ENCODE measurements around the gene USP36.

The USP36 gene

DNA sequence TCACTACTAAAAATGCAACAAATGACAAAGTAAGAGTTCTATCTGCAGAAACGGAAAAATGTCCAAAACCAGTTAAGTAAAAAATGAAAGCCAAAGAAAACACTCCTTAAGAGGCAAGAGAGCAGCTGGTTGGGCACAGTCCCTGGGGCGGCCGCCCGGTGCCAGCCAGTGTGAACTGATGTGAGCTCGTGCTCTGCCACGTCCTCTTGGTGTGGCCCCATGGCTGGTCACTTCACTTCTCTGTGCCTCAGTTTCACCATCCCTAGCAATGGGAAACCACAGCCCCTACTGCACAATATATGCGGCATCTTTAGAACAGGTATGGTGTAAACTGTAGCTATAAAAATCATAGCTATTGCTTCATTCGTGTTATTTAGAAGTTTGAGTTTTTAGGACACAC is 21.2 kb downstream of the USP36 start:
- no peak overlapping the region for H3K4me3 ChIP-seq (ENCODE audit: low read depth, low read length)
- no peak overlapping the region for H3K9ac ChIP-seq (ENCODE audit: low read depth, low read length)
- H3K27me3 ChIP-seq (ENCODE audit: control insufficient read depth, insufficient read depth, low read length), result no peaks in the 10 kb centered on the region
- no peaks in the 10 kb centered on the region for H3K4me1 ChIP-seq (ENCODE audit: control insufficient read depth, insufficient read depth, low read length)
- peaks cover 80% of the 10 kb centered on the region for H3K36me3 ChIP-seq (ENCODE audit: control insufficient read depth, insufficient read depth, low read length)
- H3K9me3 ChIP-seq (ENCODE audit: control insufficient read depth, insufficient read depth, low read length), result no peaks in the 10 kb centered on the region

DNA sequence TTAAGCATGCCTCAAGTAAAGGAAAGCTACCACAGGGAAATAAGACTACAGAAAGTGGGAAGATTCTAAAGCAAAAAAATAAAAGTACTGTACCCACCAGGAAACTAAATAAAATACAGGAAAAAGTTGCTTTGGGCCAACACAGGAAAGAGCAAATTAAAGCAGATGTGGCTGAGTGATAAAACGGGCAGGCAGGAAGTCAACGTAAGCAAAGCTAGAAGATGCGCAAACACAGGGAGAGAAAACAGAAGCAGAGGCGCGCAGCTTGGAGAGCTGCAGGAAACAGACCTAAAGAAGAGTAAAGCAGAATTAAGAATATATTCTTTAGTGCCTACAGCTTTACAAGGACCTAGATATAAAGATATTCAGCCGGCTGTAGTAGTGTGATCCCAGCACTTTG is 21.7 kb downstream of the USP36 start:
- no peaks in the 10 kb centered on the region for H3K4me1 ChIP-seq (ENCODE audit: control insufficient read depth, insufficient read depth, low read length)
- H3K4me3 ChIP-seq (ENCODE audit: low read depth, low read length), result no peak overlapping the region
- no peaks in the 10 kb centered on the region for H3K9me3 ChIP-seq (ENCODE audit: control insufficient read depth, insufficient read depth, low read length)
- H3K9ac ChIP-seq (ENCODE audit: low read depth, low read length), result no peak overlapping the region
- H3K36me3 ChIP-seq (ENCODE audit: control insufficient read depth, insufficient read depth, low read length), result peaks cover 80% of the 10 kb centered on the region
- H3K27me3 ChIP-seq (ENCODE audit: control insufficient read depth, insufficient read depth, low read length), result no peaks in the 10 kb centered on the region

DNA sequence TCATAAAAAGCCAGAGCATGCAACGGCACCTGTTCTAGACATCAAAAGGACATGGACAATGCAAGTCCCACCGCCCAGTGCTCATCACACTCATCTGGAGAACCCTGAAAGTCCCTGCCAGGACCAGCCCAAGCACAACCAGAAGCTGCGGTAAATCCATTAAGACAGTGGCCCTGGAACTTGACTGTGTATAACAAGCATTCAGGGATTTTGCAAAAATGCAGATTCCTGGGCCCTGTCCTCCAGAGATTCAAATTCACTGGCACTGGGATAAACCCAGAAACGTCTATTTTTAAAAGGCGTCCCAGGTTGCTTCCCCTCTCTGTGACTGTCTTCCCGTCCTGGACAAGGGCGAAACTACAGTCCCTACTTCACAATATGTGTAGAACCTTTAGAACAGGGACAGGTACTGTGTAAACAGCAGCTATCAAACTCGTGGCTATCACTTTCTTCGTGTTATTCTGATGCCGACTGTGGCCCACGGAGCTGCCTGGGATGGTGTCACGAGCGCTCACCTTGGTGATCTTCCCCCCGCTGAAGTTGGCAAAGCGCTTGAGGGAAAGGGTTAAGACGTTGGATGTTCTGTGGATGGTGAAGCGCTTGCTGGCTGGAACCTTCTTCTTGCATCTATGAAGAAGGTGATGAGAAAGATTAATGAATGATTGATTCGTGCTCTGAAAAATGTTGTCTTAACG is 22.3 kb downstream of the USP36 start:
- H3K9ac ChIP-seq (ENCODE audit: low read depth, low read length), result no peak overlapping the region
- H3K4me3 ChIP-seq (ENCODE audit: low read depth, low read length), result no peak overlapping the region
- no peaks in the 10 kb centered on the region for H3K27me3 ChIP-seq (ENCODE audit: control insufficient read depth, insufficient read depth, low read length)
- H3K4me1 ChIP-seq (ENCODE audit: control insufficient read depth, insufficient read depth, low read length), result no peaks in the 10 kb centered on the region
- peaks cover 80% of the 10 kb centered on the region for H3K36me3 ChIP-seq (ENCODE audit: control insufficient read depth, insufficient read depth, low read length)
- H3K9me3 ChIP-seq (ENCODE audit: control insufficient read depth, insufficient read depth, low read length), result no peaks in the 10 kb centered on the region

DNA sequence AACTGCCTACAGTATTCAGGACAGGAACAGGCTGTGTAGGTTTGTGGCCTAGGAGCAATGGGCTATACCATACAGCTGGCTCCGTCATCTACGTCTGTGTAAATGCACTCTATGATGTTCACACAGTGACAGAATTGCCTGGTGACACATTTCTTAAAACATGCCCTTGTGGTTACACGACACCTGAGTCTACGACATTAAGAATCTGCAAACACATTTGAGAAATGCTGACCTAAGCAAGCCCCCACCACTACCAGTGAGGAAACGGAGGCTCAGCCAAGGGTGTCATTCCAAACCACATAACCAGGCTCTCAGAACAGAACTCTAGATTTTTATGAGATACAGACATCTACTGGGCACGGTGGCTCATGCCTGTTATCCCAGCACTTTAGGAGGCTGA is 23.5 kb downstream of the USP36 start:
- Histone ChIP-seq H3K4me3 (ENCODE audit: low read depth, low read length) (no peak overlapping the region), H3K9me3 (ENCODE audit: control insufficient read depth, insufficient read depth, low read length) (no peaks in the 10 kb centered on the region), H3K36me3 (ENCODE audit: control insufficient read depth, insufficient read depth, low read length) (peaks cover 81% of the 10 kb centered on the region), H3K4me1 (ENCODE audit: control insufficient read depth, insufficient read depth, low read length) (no peaks in the 10 kb centered on the region), H3K9ac (ENCODE audit: low read depth, low read length) (no peak overlapping the region), H3K27me3 (ENCODE audit: control insufficient read depth, insufficient read depth, low read length) (no peaks in the 10 kb centered on the region)

DNA sequence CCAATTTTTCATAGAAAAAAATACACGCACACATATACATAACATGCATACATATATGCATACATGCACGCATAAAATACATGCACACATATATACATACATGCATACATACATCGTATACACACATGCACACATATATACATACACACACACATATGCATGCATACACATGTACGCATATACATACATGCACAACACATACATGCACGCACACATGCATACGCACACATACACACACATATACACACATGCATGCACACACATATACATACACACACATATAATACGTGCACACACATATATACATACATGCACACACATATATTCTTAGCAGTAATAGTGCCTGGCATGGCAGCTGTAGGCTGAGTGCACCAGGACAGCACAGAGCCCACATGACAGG is 24.9 kb downstream of the USP36 start:
- Histone ChIP-seq H3K9me3 (ENCODE audit: control insufficient read depth, insufficient read depth, low read length) (no peaks in the 10 kb centered on the region), H3K4me3 (ENCODE audit: low read depth, low read length) (no peak overlapping the region), H3K27me3 (ENCODE audit: control insufficient read depth, insufficient read depth, low read length) (no peaks in the 10 kb centered on the region), H3K4me1 (ENCODE audit: control insufficient read depth, insufficient read depth, low read length) (no peaks in the 10 kb centered on the region), H3K36me3 (ENCODE audit: control insufficient read depth, insufficient read depth, low read length) (peaks cover 82% of the 10 kb centered on the region), H3K9ac (ENCODE audit: low read depth, low read length) (no peak overlapping the region)

DNA sequence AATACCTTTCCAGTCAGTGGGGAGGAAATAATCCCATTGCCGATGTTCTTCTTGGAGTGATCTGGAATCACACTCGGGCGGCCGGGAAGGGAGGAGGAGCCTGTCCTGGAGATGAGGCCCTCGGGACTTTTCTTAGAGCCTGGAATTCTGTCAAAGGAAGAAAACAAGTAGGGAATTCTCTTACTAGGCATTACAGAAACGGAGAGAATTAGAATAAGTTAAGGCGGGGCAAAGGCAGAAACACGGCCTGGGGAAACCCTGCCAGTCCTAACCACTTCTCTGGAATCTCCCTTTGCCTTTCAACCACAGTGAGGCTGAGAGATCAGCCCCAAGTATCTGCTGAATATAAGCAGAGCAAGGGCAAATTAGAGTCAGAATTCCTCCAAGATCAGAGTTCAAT is 27.8 kb downstream of the USP36 start:
- H3K9ac ChIP-seq (ENCODE audit: low read depth, low read length), result no peak overlapping the region
- H3K9me3 ChIP-seq (ENCODE audit: control insufficient read depth, insufficient read depth, low read length), result no peaks in the 10 kb centered on the region
- H3K4me3 ChIP-seq (ENCODE audit: low read depth, low read length), result no peak overlapping the region
- H3K4me1 ChIP-seq (ENCODE audit: control insufficient read depth, insufficient read depth, low read length), result no peaks in the 10 kb centered on the region
- H3K36me3 ChIP-seq (ENCODE audit: control insufficient read depth, insufficient read depth, low read length), result peaks cover 73% of the 10 kb centered on the region
- no peaks in the 10 kb centered on the region for H3K27me3 ChIP-seq (ENCODE audit: control insufficient read depth, insufficient read depth, low read length)

DNA sequence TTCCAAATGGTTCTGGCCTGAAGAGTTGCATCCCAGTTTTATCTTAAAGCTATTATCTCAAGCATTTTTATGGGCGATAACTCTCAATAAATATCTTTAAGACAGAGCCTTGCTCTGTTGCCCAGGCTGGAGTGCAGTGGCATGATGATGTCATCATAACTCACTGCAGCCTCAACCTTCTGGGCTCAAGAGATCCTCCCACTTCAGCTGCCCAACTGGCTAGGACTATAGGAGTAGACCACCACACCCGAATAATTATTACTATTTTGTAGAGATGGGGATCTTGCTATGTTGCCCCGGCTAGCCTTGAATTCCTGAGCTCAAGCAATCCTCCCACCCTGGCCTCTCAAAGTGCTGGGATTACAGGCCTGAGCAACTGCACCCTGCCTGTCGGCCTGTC is 32.5 kb downstream of the USP36 start:
- Histone ChIP-seq H3K4me3 (ENCODE audit: low read depth, low read length) (no peak overlapping the region), H3K36me3 (ENCODE audit: control insufficient read depth, insufficient read depth, low read length) (peaks cover 76% of the 10 kb centered on the region), H3K9ac (ENCODE audit: low read depth, low read length) (no peak overlapping the region), H3K4me1 (ENCODE audit: control insufficient read depth, insufficient read depth, low read length) (no peaks in the 10 kb centered on the region), H3K9me3 (ENCODE audit: control insufficient read depth, insufficient read depth, low read length) (no peaks in the 10 kb centered on the region), H3K27me3 (ENCODE audit: control insufficient read depth, insufficient read depth, low read length) (no peaks in the 10 kb centered on the region)

DNA sequence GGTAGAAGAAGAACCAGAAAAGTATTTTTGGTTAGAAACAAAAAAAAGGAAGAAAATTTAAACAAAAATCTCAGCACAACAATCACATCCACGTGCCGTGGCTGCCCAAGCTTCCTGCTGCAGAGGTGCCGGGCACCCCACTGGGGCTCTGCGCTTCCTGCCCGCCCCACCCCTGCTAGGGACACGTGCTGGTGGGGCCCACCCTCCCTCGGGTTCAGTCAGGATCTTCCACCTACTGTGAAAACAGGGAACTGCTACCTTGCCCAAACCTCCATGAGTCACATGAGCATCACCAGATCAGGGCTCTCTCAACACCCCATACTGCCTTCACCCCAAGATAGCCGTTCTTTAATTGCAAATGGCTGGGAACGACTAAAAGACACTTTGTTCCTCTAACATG is 34.2 kb downstream of the USP36 start:
- H3K9ac ChIP-seq (ENCODE audit: low read depth, low read length), result no peak overlapping the region
- H3K4me1 ChIP-seq (ENCODE audit: control insufficient read depth, insufficient read depth, low read length), result no peaks in the 10 kb centered on the region
- H3K36me3 ChIP-seq (ENCODE audit: control insufficient read depth, insufficient read depth, low read length), result peaks cover 71% of the 10 kb centered on the region
- H3K9me3 ChIP-seq (ENCODE audit: control insufficient read depth, insufficient read depth, low read length), result no peaks in the 10 kb centered on the region
- no peaks in the 10 kb centered on the region for H3K27me3 ChIP-seq (ENCODE audit: control insufficient read depth, insufficient read depth, low read length)
- no peak overlapping the region for H3K4me3 ChIP-seq (ENCODE audit: low read depth, low read length)

DNA sequence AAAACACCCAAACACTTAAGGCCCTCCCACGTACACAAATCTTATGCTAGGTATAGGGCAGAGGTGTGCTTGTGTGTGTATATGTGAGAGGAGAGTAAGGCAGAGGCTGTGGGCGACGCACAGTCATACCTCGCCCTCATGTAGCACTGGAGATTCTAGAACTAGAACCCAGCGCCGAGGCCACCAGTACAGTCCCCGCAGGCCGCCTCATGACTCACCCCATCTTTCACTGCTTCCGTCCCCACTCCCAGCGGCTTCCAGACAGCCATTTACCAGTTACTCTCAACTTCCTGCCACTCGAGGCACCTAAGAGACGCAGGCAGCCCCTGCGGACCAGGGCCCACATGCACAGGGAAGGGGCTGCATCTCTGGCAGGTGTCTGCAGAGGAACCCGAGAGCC is 35.3 kb downstream of the USP36 start:
- H3K9me3 ChIP-seq (ENCODE audit: control insufficient read depth, insufficient read depth, low read length), result no peaks in the 10 kb centered on the region
- H3K4me3 ChIP-seq (ENCODE audit: low read depth, low read length), result no peak overlapping the region
- H3K9ac ChIP-seq (ENCODE audit: low read depth, low read length), result no peak overlapping the region
- peaks cover 68% of the 10 kb centered on the region for H3K36me3 ChIP-seq (ENCODE audit: control insufficient read depth, insufficient read depth, low read length)
- H3K27me3 ChIP-seq (ENCODE audit: control insufficient read depth, insufficient read depth, low read length), result no peaks in the 10 kb centered on the region
- H3K4me1 ChIP-seq (ENCODE audit: control insufficient read depth, insufficient read depth, low read length), result no peaks in the 10 kb centered on the region

DNA sequence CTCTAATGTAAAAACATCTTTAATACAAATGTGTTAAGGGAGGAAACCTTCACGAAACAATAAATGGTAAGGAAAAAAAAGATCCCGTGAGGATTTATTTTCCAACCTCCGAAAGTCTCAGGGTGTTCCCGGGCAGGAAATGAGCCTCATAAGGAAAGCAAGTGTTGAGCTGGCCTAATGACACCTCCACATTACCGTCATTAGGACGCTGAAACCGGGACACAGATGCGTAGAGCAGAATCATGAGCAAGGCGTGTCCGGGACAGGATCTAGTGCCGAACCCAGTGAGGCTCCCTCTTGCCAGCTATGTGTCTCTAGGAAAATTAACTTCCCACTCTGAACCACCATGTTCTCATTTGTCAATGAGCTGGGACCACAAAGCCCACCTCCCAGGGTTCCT is 35.8 kb downstream of the USP36 start:
- no peaks in the 10 kb centered on the region for H3K4me1 ChIP-seq (ENCODE audit: control insufficient read depth, insufficient read depth, low read length)
- H3K9ac ChIP-seq (ENCODE audit: low read depth, low read length), result no peak overlapping the region
- H3K36me3 ChIP-seq (ENCODE audit: control insufficient read depth, insufficient read depth, low read length), result peaks cover 65% of the 10 kb centered on the region
- H3K9me3 ChIP-seq (ENCODE audit: control insufficient read depth, insufficient read depth, low read length), result no peaks in the 10 kb centered on the region
- H3K4me3 ChIP-seq (ENCODE audit: low read depth, low read length), result no peak overlapping the region
- no peaks in the 10 kb centered on the region for H3K27me3 ChIP-seq (ENCODE audit: control insufficient read depth, insufficient read depth, low read length)

DNA sequence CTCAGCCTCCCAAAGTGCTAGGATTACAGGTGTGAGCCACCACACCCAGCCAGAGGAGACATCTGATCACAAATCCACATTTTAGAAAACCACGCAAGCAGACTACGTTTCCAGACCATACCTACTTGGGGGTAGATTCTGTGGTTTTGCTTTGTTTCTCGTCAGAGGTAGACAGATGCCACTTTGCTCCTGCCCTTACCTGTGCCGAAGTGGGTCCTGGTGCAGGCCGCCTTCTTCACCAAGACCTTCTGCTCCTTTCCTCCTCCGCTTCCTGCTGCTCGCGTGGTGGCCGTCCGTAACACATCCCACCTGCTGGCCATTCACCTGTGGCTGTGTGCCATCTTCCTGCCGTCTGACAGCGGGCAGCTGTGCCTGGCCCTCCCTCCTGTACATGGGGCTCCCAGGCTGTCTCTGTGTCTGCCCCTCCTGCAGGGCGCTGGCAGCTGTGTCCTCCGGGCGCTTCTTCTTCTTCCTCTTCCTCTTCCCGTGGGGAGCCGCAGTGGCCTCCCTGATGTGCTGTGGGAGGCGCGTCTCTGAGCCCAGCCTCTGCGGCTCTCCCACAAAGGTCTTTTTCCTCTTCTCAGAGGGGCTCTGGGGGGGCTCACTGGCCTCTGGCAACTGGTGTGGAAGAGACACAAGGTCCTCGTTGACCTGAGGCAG is 37.3 kb downstream of the USP36 start:
- Histone ChIP-seq H3K4me3 (ENCODE audit: low read depth, low read length) (no peak overlapping the region), H3K9ac (ENCODE audit: low read depth, low read length) (no peak overlapping the region), H3K4me1 (ENCODE audit: control insufficient read depth, insufficient read depth, low read length) (no peaks in the 10 kb centered on the region), H3K36me3 (ENCODE audit: control insufficient read depth, insufficient read depth, low read length) (peaks cover 71% of the 10 kb centered on the region), H3K27me3 (ENCODE audit: control insufficient read depth, insufficient read depth, low read length) (no peaks in the 10 kb centered on the region), H3K9me3 (ENCODE audit: control insufficient read depth, insufficient read depth, low read length) (no peaks in the 10 kb centered on the region)

DNA sequence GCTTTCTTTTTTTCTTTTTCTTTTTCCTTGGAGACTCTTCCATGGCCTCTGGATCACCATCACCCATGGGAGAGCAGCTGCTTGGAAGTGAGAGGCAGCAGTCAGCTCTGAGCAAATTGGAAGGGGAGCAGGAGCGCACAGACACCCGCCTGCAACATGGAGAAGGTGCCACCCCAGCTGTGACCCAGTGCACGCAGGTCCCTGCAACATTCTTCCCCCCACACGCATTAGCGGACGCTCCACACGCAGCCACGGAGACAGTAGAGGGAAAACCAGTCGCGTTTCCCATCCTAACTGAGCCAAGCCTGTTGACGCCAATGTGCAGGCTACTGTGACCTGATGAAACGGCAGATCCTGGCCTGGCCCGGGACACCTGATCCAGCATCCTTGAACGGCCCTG is 38.2 kb downstream of the USP36 start:
- Histone ChIP-seq H3K4me3 (ENCODE audit: low read depth, low read length) (no peak overlapping the region), H3K4me1 (ENCODE audit: control insufficient read depth, insufficient read depth, low read length) (no peaks in the 10 kb centered on the region), H3K9ac (ENCODE audit: low read depth, low read length) (no peak overlapping the region), H3K36me3 (ENCODE audit: control insufficient read depth, insufficient read depth, low read length) (peaks cover 71% of the 10 kb centered on the region), H3K27me3 (ENCODE audit: control insufficient read depth, insufficient read depth, low read length) (no peaks in the 10 kb centered on the region), H3K9me3 (ENCODE audit: control insufficient read depth, insufficient read depth, low read length) (no peaks in the 10 kb centered on the region)
